Hepatocyte (in vitro differentiated cells): ENCODE measurements around the gene PPP2R2C.

Experiments used
- CTCF ChIP-seq: fragments of 200-600 bp; sonication (generic); IDR thresholded peaks from 2 replicates; pipeline ENCODE4 v1.5.1; 2016; ENCODE audit warnings: antibody characterized with exemption, mild to moderate bottlenecking; ENCODE audit not compliant: poor library complexity
- EZH2phosphoT487 ChIP-seq: fragments of 200-600 bp; sonication (generic); IDR thresholded peaks from one replicate; pipeline ENCODE4 v1.6.1; 2018; ENCODE audit warnings: antibody characterized with exemption, mild to moderate bottlenecking, low read depth, moderate library complexity; ENCODE audit not compliant: unreplicated experiment, severe bottlenecking

DNA sequence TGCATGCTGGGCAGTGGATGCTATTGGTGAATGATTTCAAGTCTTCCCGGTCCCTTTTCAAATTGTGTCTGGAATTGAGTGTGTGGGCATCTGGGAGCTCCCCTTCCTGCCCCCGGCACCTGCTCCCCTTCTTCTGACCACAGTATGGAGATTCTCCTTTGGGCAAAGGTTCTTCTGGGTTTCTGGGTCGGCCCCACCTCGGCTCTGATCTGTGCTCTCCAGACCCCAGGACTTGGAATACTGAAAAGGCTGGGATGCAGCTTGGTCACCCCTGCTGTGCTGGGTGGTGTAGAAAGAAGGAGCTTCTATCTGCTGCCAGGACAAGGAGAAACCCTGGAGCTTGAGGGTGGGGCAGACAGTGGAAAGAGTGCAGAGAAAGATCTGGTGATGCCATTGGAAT, 124.0 kb downstream of the PPP2R2C start:
- TF ChIP-seq CTCF (no peak), EZH2phosphoT487 (no peak)
